ENCODE measurements around the gene SYS1. TPM values are rescaled to one million over a fixed set of nuclear protein-coding genes. Genes with fewer than 3 reads are reported as not detected.
A peak's percentile ranks its signal among the peaks of the same experiment; 100 is the strongest.

SYS1 gene
- total and polyA plus RNA-seq, 2 of the 8 experiments (the other 6 are each of a cell fraction or from before 2014, with no cell fraction given): 19.6 to 50.8 TPM

DNA sequence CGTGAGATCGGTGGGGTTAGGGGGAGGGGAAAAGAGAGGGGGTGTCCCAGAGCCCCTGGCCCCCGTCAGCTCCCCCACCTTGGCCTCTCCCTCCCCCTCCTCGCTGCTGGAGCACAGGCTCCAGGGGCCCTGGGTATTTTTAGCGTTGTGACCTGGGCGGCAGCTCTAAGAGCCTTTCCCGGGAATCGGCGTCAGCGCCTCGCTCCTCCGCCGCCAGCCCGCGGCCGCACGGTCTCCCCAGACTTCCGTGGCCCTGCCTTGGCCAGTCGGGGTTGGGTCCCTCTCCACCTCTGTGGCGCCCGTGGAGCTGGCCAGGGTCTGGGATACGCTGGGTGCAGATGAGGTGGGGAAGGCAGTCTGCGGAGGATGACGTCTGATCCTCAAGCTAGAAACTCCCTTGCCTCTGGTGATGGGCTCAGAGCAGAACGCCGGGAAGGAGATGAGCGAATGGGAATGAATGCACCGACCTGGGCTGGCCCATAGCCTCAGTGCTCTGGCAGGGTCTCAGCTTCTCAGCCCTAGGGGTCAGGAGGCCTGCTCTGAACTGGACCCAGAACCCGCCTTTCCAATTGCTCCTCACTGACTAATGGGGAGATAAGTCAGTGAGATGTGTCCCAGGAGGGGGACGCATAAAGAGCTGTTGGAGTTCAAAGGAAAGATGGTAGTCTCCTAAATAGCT, 44.2 kb downstream of the SYS1 start:
- H3K9me3 ChIP-seq (ENCODE audit: insufficient read depth in 2 of 2, low read depth in 1 of 2, low read length in 1 of 2): no peaks in the 10 kb centered on the region
- peak overlapping the region; percentile 82 to 86 (median 84) for H3K4me3 ChIP-seq (ENCODE audit: extremely low read depth in 1 of 4, insufficient read depth in 2 of 4, low read depth in 3 of 4, low read length in 4 of 4)
- H3K27me3 ChIP-seq (replicated peaks in 1 of 4; ENCODE audit: control insufficient read depth in 3 of 4, extremely low read depth in 1 of 4, insufficient read depth in 3 of 4, low read length in 3 of 4): peaks cover 2 to 20% (median 10%) of the 10 kb centered on the region in 4 experiments; a peak in 6 of 7 replicates
- H2AK5ac ChIP-seq (ENCODE audit: low read depth, low read length): no peak overlapping the region
- no peak overlapping the region for H2AFZ ChIP-seq (ENCODE audit: low read length)
- ChIA-PET CTCF (ENCODE audit: partially characterized antibody) (interaction anchor here (0.5 to 12.6 kb wide), 20 partner anchors 8 to 587 kb away, joined by 3 to 127 read pairs (median 3); partner anchors contain the start of genes PIGT, SYS1 and TP53TG5), POLR2A (ENCODE audit: partially characterized antibody) (interaction anchor here (0.8 to 5.7 kb wide), 18 partner anchors 11 to 304 kb away, joined by 3 to 71 read pairs (median 4); partner anchors contain the start of genes PIGT, SDC4 and SYS1)
- DNase-seq (ENCODE audit: low read depth in 1 of 2, low spot score in 2 of 2) (no peak), FAIRE-seq (no peak)
- peak overlapping the region; percentile 93; the same call in 1 of the 2 replicates for H4K8ac ChIP-seq (ENCODE audit: extremely low read depth, insufficient read depth, low read length)
- peak overlapping the region; percentile 80 for H2BK12ac ChIP-seq (ENCODE audit: low read depth, low read length)
- peak overlapping the region; percentile 80 for H3K18ac ChIP-seq (ENCODE audit: extremely low read depth, low read length)
- peak overlapping the region; percentile 40; the same call in 1 of the 2 replicates for H2BK5ac ChIP-seq (ENCODE audit: low read depth, low read length)
- no peaks in the 10 kb centered on the region for H3K79me1 ChIP-seq (ENCODE audit: low read depth, low read length)
- no peak overlapping the region for H2BK20ac ChIP-seq (ENCODE audit: low read length)
- no peak overlapping the region for H3K56ac ChIP-seq (replicated peaks; ENCODE audit: insufficient read length, low read depth, low read length)
- peak overlapping the region in 3 of 4 experiments; percentile 26 to 86 (median 65); a peak in 5 of 7 replicates for H3K9ac ChIP-seq (replicated peaks in 1 of 4; ENCODE audit: extremely low read depth in 1 of 4, low read depth in 3 of 4, low read length in 3 of 4)
- H4K91ac ChIP-seq (replicated peaks; ENCODE audit: insufficient read length, low read length): no peak overlapping the region
- peaks cover 5 to 15% (median 13%) of the 10 kb centered on the region in 4 experiments for H3K36me3 ChIP-seq (ENCODE audit: control insufficient read depth in 2 of 4, insufficient read depth in 4 of 4, low read length in 3 of 4)
- H3K27ac ChIP-seq (ENCODE audit: low read depth, low read length): no peak overlapping the region
- H2BK15ac ChIP-seq (ENCODE audit: low read length): 0 out of 2 replicates have a peak overlapping the region, but pooled peaks have one; percentile 19
- no peak overlapping the region for H2BK120ac ChIP-seq (replicated peaks; ENCODE audit: low read depth, low read length)
- H4K20me1 ChIP-seq (replicated peaks in 1 of 2; ENCODE audit: control insufficient read depth in 1 of 2, insufficient read depth in 2 of 2, low read length in 2 of 2): peaks cover 4 to 5% of the 10 kb centered on the region in 2 experiments
- H3K23me2 ChIP-seq (ENCODE audit: low read depth, low read length): peaks cover 21% of the 10 kb centered on the region
- H3K4me1 ChIP-seq (replicated peaks in 1 of 4; ENCODE audit: control insufficient read depth in 3 of 4, insufficient read depth in 4 of 4, low read length in 3 of 4): peaks cover 0 to 8% (median 3%) of the 10 kb centered on the region in 4 experiments; a peak in 4 of 7 replicates
- WGBS, 2 experiments (ENCODE audit: extremely low coverage in 1 of 2, insufficient coverage in 1 of 2, insufficient read length in 1 of 2, insufficient replicate concordance in 2 of 2, low coverage in 1 of 2, low lambda C conversion rate in 2 of 2, missing lambda C conversion rate in 1 of 2): 8% methylated on average over 29 of the region's 30 CpGs; no CpG with 5 or more reads in 1 of the 2 experiments
- no peak overlapping the region for H4K5ac ChIP-seq (ENCODE audit: insufficient read length, low read depth, low read length)
- peak overlapping the region; percentile 77 to 98 for H3K4me2 ChIP-seq (ENCODE audit: insufficient read depth in 1 of 2, low read depth in 2 of 2, low read length in 2 of 2)
- H3K79me2 ChIP-seq (ENCODE audit: control insufficient read depth in 1 of 2, insufficient read depth in 2 of 2, low read length in 2 of 2): peaks cover 0 to 9% of the 10 kb centered on the region in 2 experiments; a peak in 1 of 4 replicates
- peak overlapping the region; percentile 40 for H3K4ac ChIP-seq (replicated peaks; ENCODE audit: insufficient read length, low read depth, low read length)
- H3K14ac ChIP-seq (ENCODE audit: insufficient read length): no peak overlapping the region
- H3K23ac ChIP-seq (ENCODE audit: insufficient read length): no peak overlapping the region
- no peak for TF ChIP-seq SP4 (IDR thresholded peaks at IDR 0.05; ENCODE audit: low read length)
- no peak for TF ChIP-seq BCL11A (IDR thresholded peaks at IDR 0.05; ENCODE audit: low read depth in 2 of 2, low read length in 2 of 2)
- peak; percentile 33; the same call in 1 of the 2 replicates for TF ChIP-seq TBP (IDR thresholded peaks at IDR 0.05; ENCODE audit: low read depth, low read length)
- TF ChIP-seq, protein P1, sequence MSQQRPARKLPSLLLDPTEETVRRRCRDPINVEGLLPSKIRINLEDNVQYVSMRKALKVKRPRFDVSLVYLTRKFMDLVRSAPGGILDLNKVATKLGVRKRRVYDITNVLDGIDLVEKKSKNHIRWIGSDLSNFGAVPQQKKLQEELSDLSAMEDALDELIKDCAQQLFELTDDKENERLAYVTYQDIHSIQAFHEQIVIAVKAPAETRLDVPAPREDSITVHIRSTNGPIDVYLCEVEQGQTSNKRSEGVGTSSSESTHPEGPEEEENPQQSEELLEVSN (IDR thresholded peaks at IDR 0.05): no peak
- TF ChIP-seq ASH2L (IDR thresholded peaks at IDR 0.05; ENCODE audit: low read length): peak; percentile 17
- TF ChIP-seq NANOG (IDR thresholded peaks at IDR 0.05; ENCODE audit: insufficient read depth, low read depth, low read length, poor library complexity, severe bottlenecking): no peak
- TF ChIP-seq SIN3A (conservative IDR thresholded peaks at IDR 0.05 in 1 of 2, IDR thresholded peaks at IDR 0.05 in 1 of 2; ENCODE audit: low read depth in 1 of 2, low read length in 2 of 2): 0 out of 4 replicates have a peak, but pooled peaks of 1 of the 2 experiments have one; percentile 13
- peak; percentile 30; the same call in 1 of the 2 replicates for TF ChIP-seq PHF8 (conservative IDR thresholded peaks at IDR 0.05; ENCODE audit: low read depth, low read length)
- TF ChIP-seq, protein P2, sequence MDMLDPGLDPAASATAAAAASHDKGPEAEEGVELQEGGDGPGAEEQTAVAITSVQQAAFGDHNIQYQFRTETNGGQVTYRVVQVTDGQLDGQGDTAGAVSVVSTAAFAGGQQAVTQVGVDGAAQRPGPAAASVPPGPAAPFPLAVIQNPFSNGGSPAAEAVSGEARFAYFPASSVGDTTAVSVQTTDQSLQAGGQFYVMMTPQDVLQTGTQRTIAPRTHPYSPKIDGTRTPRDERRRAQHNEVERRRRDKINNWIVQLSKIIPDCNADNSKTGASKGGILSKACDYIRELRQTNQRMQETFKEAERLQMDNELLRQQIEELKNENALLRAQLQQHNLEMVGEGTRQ (IDR thresholded peaks at IDR 0.05; ENCODE audit: low read length): no peak

Measured in H1 (cell line).